HEK293 (cell line): ENCODE measurements around the gene TRPM5.

Source experiments
- REPIN1 ChIP-seq: fragments of 450-650 bp; formaldehyde crosslinking; IDR thresholded peaks from 2 replicates; pipeline ENCODE4 v1.5.1; 2017; ENCODE audit warnings: missing biosample characterization, missing genetic modification characterization, low read depth
- ZNF114 ChIP-seq: fragments of 450-650 bp; formaldehyde crosslinking; IDR thresholded peaks from 2 replicates; pipeline ENCODE4 v1.5.0; 2017; ENCODE audit warnings: missing biosample characterization, missing genetic modification characterization
- ZNF169 ChIP-seq: fragments of 450-650 bp; formaldehyde crosslinking; IDR thresholded peaks from 2 replicates; pipeline ENCODE4 v1.5.1; 2016; ENCODE audit warnings: missing biosample characterization, missing genetic modification characterization
- ZNF214 ChIP-seq: fragments of 450-650 bp; formaldehyde crosslinking; IDR thresholded peaks from 2 replicates; pipeline ENCODE4 v1.5.1; 2017; ENCODE audit warnings: missing biosample characterization, mild to moderate bottlenecking, missing genetic modification characterization, borderline replicate concordance
- ZNF391 ChIP-seq: fragments of 450-650 bp; formaldehyde crosslinking; IDR thresholded peaks from 2 replicates; pipeline ENCODE4 v1.5.1; 2016; ENCODE audit warnings: low read depth, missing biosample characterization, missing genetic modification characterization, borderline replicate concordance
- ZNF623 ChIP-seq: fragments of 450-650 bp; formaldehyde crosslinking; IDR thresholded peaks from 2 replicates; pipeline ENCODE4 v1.5.1; 2016; ENCODE audit warnings: missing biosample characterization, missing genetic modification characterization
- ZNF654 ChIP-seq: fragments of 450-650 bp; formaldehyde crosslinking; IDR thresholded peaks from 2 replicates; pipeline ENCODE4 v1.5.1; 2016; ENCODE audit warnings: low read depth, missing biosample characterization, missing genetic modification characterization
- TF ChIP-seq, protein P1 (sequence below): fragments of 450-650 bp; IDR thresholded peaks from 2 replicates; pipeline ENCODE4 v1.5.1; 2018; ENCODE audit warnings: missing biosample characterization, mild to moderate bottlenecking, missing genetic modification characterization
- TF ChIP-seq, protein P2 (sequence below): fragments of 450-650 bp; formaldehyde crosslinking; IDR thresholded peaks from 2 replicates; pipeline ENCODE4 v1.5.1; 2016; ENCODE audit warnings: missing biosample characterization, missing genetic modification characterization
- TF ChIP-seq, protein P3 (sequence below): fragments of 450-650 bp; formaldehyde crosslinking; conservative IDR thresholded peaks from 2 replicates; pipeline ENCODE4 v1.5.1; 2016; ENCODE audit warnings: low read depth, missing biosample characterization, missing genetic modification characterization
- TF ChIP-seq, protein P4 (sequence below): fragments of 450-650 bp; formaldehyde crosslinking; IDR thresholded peaks from 2 replicates; pipeline ENCODE4 v1.5.1; 2016; ENCODE audit warnings: missing biosample characterization, missing genetic modification characterization

DNA sequence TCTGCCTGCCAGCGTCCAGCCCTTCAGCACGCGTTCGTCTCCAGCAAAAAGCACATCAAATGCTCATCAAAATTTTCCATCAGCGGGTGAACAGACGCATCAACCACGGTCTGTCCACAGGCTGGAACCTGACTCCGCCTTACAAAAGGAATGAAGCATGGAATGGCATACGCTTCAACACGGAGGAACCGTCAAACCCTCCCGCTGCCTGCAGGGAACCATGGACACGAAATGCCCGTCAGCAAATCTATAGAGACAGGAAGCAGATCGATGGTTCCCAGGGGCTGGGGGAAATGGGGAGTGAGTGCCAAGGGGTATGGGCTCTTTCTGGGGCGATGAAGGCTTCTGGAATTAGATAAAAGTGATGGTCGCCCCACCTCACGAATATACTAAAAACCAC lies 27.5 kb downstream of the TRPM5 start:
- TF ChIP-seq REPIN1 (tag by site-specific recombination) = no peak
- no peak for TF ChIP-seq ZNF623 (tag by site-specific recombination)
- TF ChIP-seq, protein P1, sequence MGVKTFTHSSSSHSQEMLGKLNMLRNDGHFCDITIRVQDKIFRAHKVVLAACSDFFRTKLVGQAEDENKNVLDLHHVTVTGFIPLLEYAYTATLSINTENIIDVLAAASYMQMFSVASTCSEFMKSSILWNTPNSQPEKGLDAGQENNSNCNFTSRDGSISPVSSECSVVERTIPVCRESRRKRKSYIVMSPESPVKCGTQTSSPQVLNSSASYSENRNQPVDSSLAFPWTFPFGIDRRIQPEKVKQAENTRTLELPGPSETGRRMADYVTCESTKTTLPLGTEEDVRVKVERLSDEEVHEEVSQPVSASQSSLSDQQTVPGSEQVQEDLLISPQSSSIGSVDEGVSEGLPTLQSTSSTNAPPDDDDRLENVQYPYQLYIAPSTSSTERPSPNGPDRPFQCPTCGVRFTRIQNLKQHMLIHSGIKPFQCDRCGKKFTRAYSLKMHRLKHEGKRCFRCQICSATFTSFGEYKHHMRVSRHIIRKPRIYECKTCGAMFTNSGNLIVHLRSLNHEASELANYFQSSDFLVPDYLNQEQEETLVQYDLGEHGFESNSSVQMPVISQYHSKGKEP (tag by site-specific recombination) = no peak
- TF ChIP-seq ZNF169 (tag by site-specific recombination) = no peak
- TF ChIP-seq, protein P2, sequence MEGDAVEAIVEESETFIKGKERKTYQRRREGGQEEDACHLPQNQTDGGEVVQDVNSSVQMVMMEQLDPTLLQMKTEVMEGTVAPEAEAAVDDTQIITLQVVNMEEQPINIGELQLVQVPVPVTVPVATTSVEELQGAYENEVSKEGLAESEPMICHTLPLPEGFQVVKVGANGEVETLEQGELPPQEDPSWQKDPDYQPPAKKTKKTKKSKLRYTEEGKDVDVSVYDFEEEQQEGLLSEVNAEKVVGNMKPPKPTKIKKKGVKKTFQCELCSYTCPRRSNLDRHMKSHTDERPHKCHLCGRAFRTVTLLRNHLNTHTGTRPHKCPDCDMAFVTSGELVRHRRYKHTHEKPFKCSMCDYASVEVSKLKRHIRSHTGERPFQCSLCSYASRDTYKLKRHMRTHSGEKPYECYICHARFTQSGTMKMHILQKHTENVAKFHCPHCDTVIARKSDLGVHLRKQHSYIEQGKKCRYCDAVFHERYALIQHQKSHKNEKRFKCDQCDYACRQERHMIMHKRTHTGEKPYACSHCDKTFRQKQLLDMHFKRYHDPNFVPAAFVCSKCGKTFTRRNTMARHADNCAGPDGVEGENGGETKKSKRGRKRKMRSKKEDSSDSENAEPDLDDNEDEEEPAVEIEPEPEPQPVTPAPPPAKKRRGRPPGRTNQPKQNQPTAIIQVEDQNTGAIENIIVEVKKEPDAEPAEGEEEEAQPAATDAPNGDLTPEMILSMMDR = no peak
- TF ChIP-seq ZNF391 (tag by site-specific recombination) = no peak
- TF ChIP-seq, protein P3, sequence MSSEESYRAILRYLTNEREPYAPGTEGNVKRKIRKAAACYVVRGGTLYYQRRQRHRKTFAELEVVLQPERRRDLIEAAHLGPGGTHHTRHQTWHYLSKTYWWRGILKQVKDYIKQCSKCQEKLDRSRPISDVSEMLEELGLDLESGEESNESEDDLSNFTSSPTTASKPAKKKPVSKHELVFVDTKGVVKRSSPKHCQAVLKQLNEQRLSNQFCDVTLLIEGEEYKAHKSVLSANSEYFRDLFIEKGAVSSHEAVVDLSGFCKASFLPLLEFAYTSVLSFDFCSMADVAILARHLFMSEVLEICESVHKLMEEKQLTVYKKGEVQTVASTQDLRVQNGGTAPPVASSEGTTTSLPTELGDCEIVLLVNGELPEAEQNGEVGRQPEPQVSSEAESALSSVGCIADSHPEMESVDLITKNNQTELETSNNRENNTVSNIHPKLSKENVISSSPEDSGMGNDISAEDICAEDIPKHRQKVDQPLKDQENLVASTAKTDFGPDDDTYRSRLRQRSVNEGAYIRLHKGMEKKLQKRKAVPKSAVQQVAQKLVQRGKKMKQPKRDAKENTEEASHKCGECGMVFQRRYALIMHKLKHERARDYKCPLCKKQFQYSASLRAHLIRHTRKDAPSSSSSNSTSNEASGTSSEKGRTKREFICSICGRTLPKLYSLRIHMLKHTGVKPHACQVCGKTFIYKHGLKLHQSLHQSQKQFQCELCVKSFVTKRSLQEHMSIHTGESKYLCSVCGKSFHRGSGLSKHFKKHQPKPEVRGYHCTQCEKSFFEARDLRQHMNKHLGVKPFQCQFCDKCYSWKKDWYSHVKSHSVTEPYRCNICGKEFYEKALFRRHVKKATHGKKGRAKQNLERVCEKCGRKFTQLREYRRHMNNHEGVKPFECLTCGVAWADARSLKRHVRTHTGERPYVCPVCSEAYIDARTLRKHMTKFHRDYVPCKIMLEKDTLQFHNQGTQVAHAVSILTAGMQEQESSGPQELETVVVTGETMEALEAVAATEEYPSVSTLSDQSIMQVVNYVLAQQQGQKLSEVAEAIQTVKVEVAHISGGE (tag by site-specific recombination) = no peak
- no peak for TF ChIP-seq ZNF214 (tag by site-specific recombination)
- TF ChIP-seq, protein P4, sequence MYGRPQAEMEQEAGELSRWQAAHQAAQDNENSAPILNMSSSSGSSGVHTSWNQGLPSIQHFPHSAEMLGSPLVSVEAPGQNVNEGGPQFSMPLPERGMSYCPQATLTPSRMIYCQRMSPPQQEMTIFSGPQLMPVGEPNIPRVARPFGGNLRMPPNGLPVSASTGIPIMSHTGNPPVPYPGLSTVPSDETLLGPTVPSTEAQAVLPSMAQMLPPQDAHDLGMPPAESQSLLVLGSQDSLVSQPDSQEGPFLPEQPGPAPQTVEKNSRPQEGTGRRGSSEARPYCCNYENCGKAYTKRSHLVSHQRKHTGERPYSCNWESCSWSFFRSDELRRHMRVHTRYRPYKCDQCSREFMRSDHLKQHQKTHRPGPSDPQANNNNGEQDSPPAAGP (tag by site-specific recombination) = no peak
- TF ChIP-seq ZNF654 (tag by site-specific recombination) = no peak
- TF ChIP-seq ZNF114 = no peak
